ENCODE results near the gene NAAA.

The NAAA gene

DNA sequence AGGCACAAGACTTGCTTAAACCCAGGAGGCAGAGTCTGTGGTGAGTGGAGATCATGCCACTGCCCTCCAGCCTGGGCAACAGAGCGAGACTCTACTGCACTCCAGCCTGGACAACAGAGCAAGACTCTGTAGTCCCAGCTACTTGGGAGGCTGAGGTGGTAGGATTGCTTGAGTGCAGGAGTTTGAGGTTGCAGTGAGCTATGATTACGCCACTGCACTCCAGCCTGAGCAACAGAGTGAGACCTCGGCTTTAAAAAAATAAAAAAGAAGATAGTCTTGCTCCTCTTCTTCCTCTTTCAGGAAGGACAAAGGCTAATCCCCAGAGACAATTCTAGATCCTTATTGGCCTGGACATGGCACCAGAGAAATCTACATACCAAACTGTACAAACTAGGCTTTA, 32.8 kb downstream of the NAAA start:
- Histone ChIP-seq H3K36me3 (ENCODE audit: control insufficient read depth, low read length) (no peaks in the 10 kb centered on the region), H4K20me1 (ENCODE audit: control insufficient read depth, insufficient read depth, low read depth, low read length) (no peaks in the 10 kb centered on the region), H3K79me2 (ENCODE audit: control insufficient read depth, low read length) (no peaks in the 10 kb centered on the region), H3K27ac (ENCODE audit: low read depth, low read length) (no peak overlapping the region), H3K27me3 (ENCODE audit: control insufficient read depth, low read length) (no peaks in the 10 kb centered on the region), H3K4me2 (ENCODE audit: low read length) (no peak overlapping the region), H3K9me3 (ENCODE audit: control insufficient read depth, insufficient read depth, low read length) (no peaks in the 10 kb centered on the region), H3K4me3 (ENCODE audit: low read length) (no peak overlapping the region), H3K9me2 (replicated peaks; ENCODE audit: control insufficient read depth, low read length) (no peaks in the 10 kb centered on the region), H3F3A (ENCODE audit: control insufficient read depth, insufficient read depth) (no peaks in the 10 kb centered on the region), H3K4me1 (ENCODE audit: control insufficient read depth, low read length) (no peaks in the 10 kb centered on the region)
- TF ChIP-seq, protein P1, sequence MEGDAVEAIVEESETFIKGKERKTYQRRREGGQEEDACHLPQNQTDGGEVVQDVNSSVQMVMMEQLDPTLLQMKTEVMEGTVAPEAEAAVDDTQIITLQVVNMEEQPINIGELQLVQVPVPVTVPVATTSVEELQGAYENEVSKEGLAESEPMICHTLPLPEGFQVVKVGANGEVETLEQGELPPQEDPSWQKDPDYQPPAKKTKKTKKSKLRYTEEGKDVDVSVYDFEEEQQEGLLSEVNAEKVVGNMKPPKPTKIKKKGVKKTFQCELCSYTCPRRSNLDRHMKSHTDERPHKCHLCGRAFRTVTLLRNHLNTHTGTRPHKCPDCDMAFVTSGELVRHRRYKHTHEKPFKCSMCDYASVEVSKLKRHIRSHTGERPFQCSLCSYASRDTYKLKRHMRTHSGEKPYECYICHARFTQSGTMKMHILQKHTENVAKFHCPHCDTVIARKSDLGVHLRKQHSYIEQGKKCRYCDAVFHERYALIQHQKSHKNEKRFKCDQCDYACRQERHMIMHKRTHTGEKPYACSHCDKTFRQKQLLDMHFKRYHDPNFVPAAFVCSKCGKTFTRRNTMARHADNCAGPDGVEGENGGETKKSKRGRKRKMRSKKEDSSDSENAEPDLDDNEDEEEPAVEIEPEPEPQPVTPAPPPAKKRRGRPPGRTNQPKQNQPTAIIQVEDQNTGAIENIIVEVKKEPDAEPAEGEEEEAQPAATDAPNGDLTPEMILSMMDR (IDR thresholded peaks at IDR 0.05; ENCODE audit: low read depth, low read length, poor library complexity, severe bottlenecking): no peak
- no peak for TF ChIP-seq EZH2phosphoT487 (IDR thresholded peaks at IDR 0.05; ENCODE audit: borderline replicate concordance, low read length)

DNA sequence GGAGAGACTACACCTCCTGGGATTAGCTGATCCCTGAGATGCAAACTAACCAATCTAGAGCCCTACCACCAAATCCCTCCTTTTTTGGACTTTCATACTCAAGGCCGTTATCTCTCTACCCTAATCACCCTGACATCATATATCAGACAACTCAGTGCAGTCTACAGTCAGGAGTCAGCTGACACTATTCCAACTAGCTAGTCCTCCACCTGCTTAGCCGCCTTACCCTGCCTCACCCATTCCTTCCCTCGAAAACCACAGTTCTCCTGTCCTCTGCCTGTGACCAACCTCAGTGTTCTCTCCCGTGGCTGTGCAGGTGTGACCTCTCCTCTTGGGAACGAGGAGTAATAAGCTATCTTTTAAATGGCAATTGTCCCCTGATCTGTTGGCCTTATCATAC, 36.7 kb downstream of the NAAA start:
- H3K4me3 ChIP-seq (ENCODE audit: low read length): no peak overlapping the region
- H3K27ac ChIP-seq (ENCODE audit: low read depth, low read length): no peak overlapping the region
- peaks cover 14% of the 10 kb centered on the region for H3K4me1 ChIP-seq (ENCODE audit: control insufficient read depth, low read length)
- peaks cover 24% of the 10 kb centered on the region for H3K27me3 ChIP-seq (ENCODE audit: control insufficient read depth, low read length)
- no peak for TF ChIP-seq EZH2phosphoT487 (IDR thresholded peaks at IDR 0.05; ENCODE audit: borderline replicate concordance, low read length)
- TF ChIP-seq, protein P1 (IDR thresholded peaks at IDR 0.05; ENCODE audit: low read depth, low read length, poor library complexity, severe bottlenecking): no peak
- H3F3A ChIP-seq (ENCODE audit: control insufficient read depth, insufficient read depth): no peaks in the 10 kb centered on the region
- H3K36me3 ChIP-seq (ENCODE audit: control insufficient read depth, low read length): no peaks in the 10 kb centered on the region
- no peaks in the 10 kb centered on the region for H3K9me2 ChIP-seq (replicated peaks; ENCODE audit: control insufficient read depth, low read length)
- no peaks in the 10 kb centered on the region for H3K79me2 ChIP-seq (ENCODE audit: control insufficient read depth, low read length)
- no peak overlapping the region for H3K4me2 ChIP-seq (ENCODE audit: low read length)
- H3K9me3 ChIP-seq (ENCODE audit: control insufficient read depth, insufficient read depth, low read length): no peaks in the 10 kb centered on the region
- H4K20me1 ChIP-seq (ENCODE audit: control insufficient read depth, insufficient read depth, low read depth, low read length): peaks cover 7% of the 10 kb centered on the region; the same call in 1 of the 2 replicates

DNA sequence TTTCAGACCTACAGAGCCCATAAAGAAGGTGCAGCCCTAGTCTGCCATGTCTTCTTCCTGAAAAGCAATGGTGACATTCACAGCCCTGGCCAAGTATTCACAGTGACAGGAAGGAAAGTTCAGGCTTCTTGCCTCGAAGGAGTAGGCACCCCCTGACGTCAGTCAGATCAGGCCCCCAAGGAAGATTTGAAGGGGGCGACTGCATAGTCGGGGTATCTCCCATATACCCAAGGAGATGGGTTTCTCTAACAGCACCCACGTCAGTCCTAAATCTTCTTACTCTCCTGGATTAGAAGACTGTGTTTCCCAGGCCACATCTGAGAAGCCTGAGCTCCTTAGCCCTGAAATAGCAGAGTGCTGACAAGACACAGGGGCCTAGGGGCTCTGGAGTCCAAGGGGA, 38.5 kb downstream of the NAAA start, which contains the start of gene PPEF2:
TSS of gene PPEF2 (minus strand) at position 101 of the 400 bp plus-strand sequence. CDS start 6,127 bp downstream, outside the sequence.
- peak within 1 kb of the TSS; percentile 25 for H3K4me3 ChIP-seq (ENCODE audit: low read length)
- H3K4me2 ChIP-seq (ENCODE audit: low read length): peak within 1 kb of the TSS; percentile 48

More for the DNA sequence above, 38.5 kb downstream of the NAAA start, which contains the start of gene PPEF2:
- H3K4me1 ChIP-seq (ENCODE audit: control insufficient read depth, low read length): peaks cover 14% of the 10 kb centered on the region
- no peaks in the 10 kb centered on the region for H3F3A ChIP-seq (ENCODE audit: control insufficient read depth, insufficient read depth)
- no peaks in the 10 kb centered on the region for H3K36me3 ChIP-seq (ENCODE audit: control insufficient read depth, low read length)
- H4K20me1 ChIP-seq (ENCODE audit: control insufficient read depth, insufficient read depth, low read depth, low read length): peaks cover 7% of the 10 kb centered on the region; the same call in 1 of the 2 replicates
- H3K9me2 ChIP-seq (replicated peaks; ENCODE audit: control insufficient read depth, low read length): no peaks in the 10 kb centered on the region
- H3K9me3 ChIP-seq (ENCODE audit: control insufficient read depth, insufficient read depth, low read length): no peaks in the 10 kb centered on the region
- H3K27ac ChIP-seq (ENCODE audit: low read depth, low read length): no peak within 1 kb of the TSS
- H3K27me3 ChIP-seq (ENCODE audit: control insufficient read depth, low read length): peaks cover 28% of the 10 kb centered on the region
- TF ChIP-seq, protein P1 (IDR thresholded peaks at IDR 0.05; ENCODE audit: low read depth, low read length, poor library complexity, severe bottlenecking): no peak
- TF ChIP-seq EZH2phosphoT487 (IDR thresholded peaks at IDR 0.05; ENCODE audit: borderline replicate concordance, low read length): no peak
- no peaks in the 10 kb centered on the region for H3K79me2 ChIP-seq (ENCODE audit: control insufficient read depth, low read length)
